HepG2 (cell line): ENCODE data around the gene NOTCH2. TPM values are rescaled to one million over a fixed set of nuclear protein-coding genes. Genes with fewer than 3 reads are reported as not detected.

Experiments
- ATAC-seq: fragments of 200-7000 bp; cut with Tn5 transposase; 3 replicates; pipeline ENCODE4 v1.9.1; 2020; ENCODE audit warnings: mild to moderate bottlenecking, moderate library complexity
- BruUV-seq: library from RNA; stranded (reverse); fragments of 400-500 nt; replicated peaks from 2 replicates; lab custom pipeline; 2021; lab: Mats Ljungman, UMichigan
- CTCF ChIA-PET: fragments of 300-600 bp; formaldehyde crosslinking; extraction: SDS; loops from one replicate; lab custom pipeline; 2021; ENCODE audit warnings: low total read pairs, inconsistent platforms, low intra/inter-chr PET ratio; lab: Yijun Ruan, JAX
- POLR2A ChIA-PET: fragments of 350-600 bp; sonication (Branson Sonifier 250); formaldehyde crosslinking; loops from one replicate; lab custom pipeline; 2020; ENCODE audit warnings: antibody characterized with exemption, inconsistent platforms; lab: Yijun Ruan, JAX
- DNase-seq: peaks from one replicate; pipeline ENCODE4 v3.0.0-alpha.2; 2015; ENCODE audit warnings: low spot score
- FAIRE-seq: peaks from 3 replicates; lab custom pipeline; 2011; peaks lifted over from hg19 to GRCh38; lab: Jason Lieb, UNC
- H2AFZ ChIP-seq: one replicate; pipeline ENCODE4 v1.6.1; 2011; ENCODE audit warnings: low read length, inconsistent platforms
- H3K27ac ChIP-seq: fragments of 300-600 bp; 3 replicates; pipeline ENCODE4 v1.8.0; 2011; ENCODE audit warnings: mixed run types, mild to moderate bottlenecking, mixed read lengths, low read length, inconsistent platforms; ENCODE audit not compliant: insufficient read depth; ENCODE audit errors: extremely low read length
- H3K27me3 ChIP-seq, 2 experiments: fragments of 200-600 bp in 1 of 2; 2 replicates in 1 of 2; 3 replicates in 1 of 2; pipeline versions ENCODE4 v1.6.0 to v1.8.0; 2011; ENCODE audit warnings: low read length in 2 of 2, mild to moderate bottlenecking in 2 of 2, moderate library complexity in 2 of 2, inconsistent platforms in 1 of 2; ENCODE audit not compliant: insufficient read depth in 2 of 2, control insufficient read depth in 1 of 2
- H3K36me3 ChIP-seq, 2 experiments: fragments of 200-600 bp in 1 of 2; replicated peaks in 1 of 2; 2 replicates in 1 of 2; 3 replicates in 1 of 2; pipeline versions ENCODE4 v1.5.1 to v1.8.0; 2011; ENCODE audit warnings: low read length in 2 of 2, inconsistent platforms in 1 of 2; ENCODE audit not compliant: insufficient read depth in 2 of 2, control insufficient read depth in 1 of 2
- H3K4me1 ChIP-seq: 2 replicates; pipeline ENCODE4 v1.5.1; 2012; ENCODE audit warnings: low read length, inconsistent platforms; ENCODE audit not compliant: insufficient read depth
- H3K4me2 ChIP-seq: 2 replicates; pipeline ENCODE4 v1.6.0; 2011; ENCODE audit warnings: low read depth, low read length, inconsistent platforms
- H3K4me3 ChIP-seq, 3 experiments: fragments of 200-600 bp in 1 of 3; sonication (generic), shearing (Covaris generic) in 1 of 3; replicated peaks in 1 of 3; 2 replicates each; pipeline ENCODE4 v1.5.1; 2011 to 2016; ENCODE audit warnings: low read length in 3 of 3, inconsistent platforms in 2 of 3, low read depth in 2 of 3, mild to moderate bottlenecking in 2 of 3, control low read depth in 1 of 3, mixed read lengths in 1 of 3; ENCODE audit not compliant: insufficient read depth in 1 of 3
- H3K79me2 ChIP-seq: one replicate; pipeline ENCODE4 v1.6.1; 2011; ENCODE audit warnings: low read length, inconsistent platforms; ENCODE audit not compliant: insufficient read depth
- H3K9ac ChIP-seq: 2 replicates; pipeline ENCODE4 v1.6.0; 2011; ENCODE audit warnings: mild to moderate bottlenecking, low read depth, low read length, inconsistent platforms; ENCODE audit not compliant: insufficient read depth
- H3K9me3 ChIP-seq: 2 replicates; pipeline ENCODE4 v1.5.1; 2012; ENCODE audit warnings: mild to moderate bottlenecking, low read length
- H4K20me1 ChIP-seq: 2 replicates; pipeline ENCODE4 v1.6.0; 2011; ENCODE audit warnings: inconsistent platforms, mild to moderate bottlenecking, low read length, moderate library complexity; ENCODE audit not compliant: insufficient read depth
- ELF4 ChIP-seq: sonication (generic); formaldehyde crosslinking; IDR thresholded peaks from 2 replicates; pipeline ENCODE4 v1.5.0; 2020; ENCODE audit warnings: missing genetic modification reagents, mild to moderate bottlenecking, moderate library complexity, borderline replicate concordance
- ETV6 ChIP-seq: sonication (generic); formaldehyde crosslinking; conservative IDR thresholded peaks from 2 replicates; pipeline ENCODE4 v1.4.0; 2020; ENCODE audit warnings: missing genetic modification reagents
- KLF16 ChIP-seq, 2 experiments: sonication (generic) in 1 of 2; formaldehyde crosslinking in 1 of 2; IDR thresholded peaks; 2 replicates each; pipeline versions ENCODE4 v1.6.1 to v1.8.0; 2016 to 2023; ENCODE audit warnings: missing genetic modification reagents in 2 of 2, missing compliant biosample characterization in 1 of 2
- MYC ChIP-seq: sonication (generic); formaldehyde crosslinking; IDR thresholded peaks from 2 replicates; pipeline ENCODE4 v1.9.0; 2021; ENCODE audit warnings: missing genetic modification reagents, borderline replicate concordance
- NCOA2 ChIP-seq: sonication (generic); formaldehyde crosslinking; IDR thresholded peaks from 2 replicates; pipeline ENCODE4 v1.8.0; 2022; ENCODE audit warnings: inconsistent platforms
- NFKB2 ChIP-seq: sonication (generic); formaldehyde crosslinking; IDR thresholded peaks from 2 replicates; pipeline ENCODE4 v1.4.0; 2020; ENCODE audit warnings: missing genetic modification reagents, borderline replicate concordance
- POGK ChIP-seq: sonication (generic); formaldehyde crosslinking; conservative IDR thresholded peaks from 2 replicates; pipeline ENCODE4 v1.8.0; 2022; ENCODE audit warnings: mild to moderate bottlenecking, moderate library complexity, missing genetic modification reagents
- SCMH1 ChIP-seq: sonication (generic); formaldehyde crosslinking; IDR thresholded peaks from 2 replicates; pipeline ENCODE4 v1.9.0; 2021; ENCODE audit warnings: missing genetic modification reagents, mild to moderate bottlenecking, borderline replicate concordance
- TBX3 ChIP-seq: fragments of 450-650 bp; IDR thresholded peaks from 2 replicates; pipeline ENCODE4 v1.6.1; 2017; ENCODE audit warnings: antibody characterized with exemption, mild to moderate bottlenecking, inconsistent platforms, borderline replicate concordance
- TFDP1 ChIP-seq: IDR thresholded peaks from 2 replicates; pipeline ENCODE4 v1.6.1; 2016; ENCODE audit warnings: missing compliant biosample characterization, missing genetic modification reagents, borderline replicate concordance
- U2AF1 ChIP-seq: fragments of 200-400 bp; formaldehyde crosslinking; optimal IDR thresholded peaks from 2 replicates; pipeline ENCODE3; 2017; ENCODE audit warnings: mild to moderate bottlenecking, low read depth, low read length
- ZBTB44 ChIP-seq: sonication (generic); formaldehyde crosslinking; IDR thresholded peaks from 2 replicates; pipeline ENCODE4 v1.4.0; 2020; ENCODE audit warnings: missing genetic modification reagents
- ZBTB7B ChIP-seq: sonication (generic); formaldehyde crosslinking; IDR thresholded peaks from 2 replicates; pipeline ENCODE4 v1.4.0; 2020; ENCODE audit warnings: missing genetic modification reagents
- ZNF597 ChIP-seq: sonication (generic); formaldehyde crosslinking; IDR thresholded peaks from 2 replicates; pipeline ENCODE4 v1.5.0; 2020; ENCODE audit warnings: missing genetic modification reagents
- ZNF788 ChIP-seq: sonication (generic); formaldehyde crosslinking; IDR thresholded peaks from 2 replicates; pipeline ENCODE4 v1.5.0; 2020; ENCODE audit warnings: mild to moderate bottlenecking, missing genetic modification reagents, borderline replicate concordance
- ZXDC ChIP-seq: sonication (generic); formaldehyde crosslinking; IDR thresholded peaks from 2 replicates; pipeline ENCODE4 v1.5.0; 2020; ENCODE audit warnings: mild to moderate bottlenecking, missing genetic modification reagents
- WGBS: methylation state at CpG from one replicate; pipeline ENCODE4 v1.1.6; 2017; ENCODE audit warnings: low lambda C conversion rate; 5-methylcytosine and 5-hydroxymethylcytosine counted together
- in situ Hi-C: cut with HindIII; loops from 2 replicates; pipeline ENCODE4 v1.10.0; 2017; ENCODE audit warnings: low pct_unique_long_range_greater_than_20kb; ENCODE audit not compliant: extremely low pct_ligation_motif_present
- intact Hi-C: fragments of 100-400 bp; cut with micrococcal nuclease; formaldehyde crosslinking; loops from one replicate; pipeline ENCODE4 v1.10.0; 2022; ENCODE audit not compliant: unreplicated experiment
- polyA plus RNA-seq, 8 experiments: library from polyadenylated mRNA; depleted of rRNA in 3 of 8; stranded (reverse) in 7 of 8; unstranded in 1 of 8; fragments of >200 nt; fragmentation: Illumina TruSeq in 4 of 8; extraction: Trizol in 4 of 8; gene quantifications; 2 replicates each; pipeline versions ENCODE4 v1.2.1 to v1.2.3, GENCODE V29; 2011 to 2016; ENCODE audit warnings: low read depth in 4 of 8, missing spikeins in 1 of 8, mixed read lengths in 1 of 8; ENCODE audit not compliant: insufficient read depth in 1 of 8
- total RNA-seq, 5 experiments: library from RNA; depleted of rRNA; stranded (reverse); fragments of >200 nt; fragmentation: Illumina TruSeq; extraction: Trizol; gene quantifications; 2 replicates each; pipeline ENCODE4 v1.2.3, GENCODE V29; 2016; ENCODE audit warnings: low read depth in 1 of 5

NOTCH2 gene
- total and polyA plus RNA-seq, 2 of the 13 experiments (the other 11 are each of a cell fraction or from before 2014, with no cell fraction given): 4.0 to 11.4 TPM

- intact Hi-C loops: loop anchor here (2.0 to 10.0 kb wide), 2 partner anchors 61 to 275 kb away; no protein-coding TSS in a partner anchor
- Histone ChIP-seq H3K4me2 (no peak overlapping the region), H4K20me1 (no peaks in the 10 kb centered on the region), H3K9me3 (no peaks in the 10 kb centered on the region), H3K4me1 (peaks cover 8% of the 10 kb centered on the region), H3K4me3 (no peak overlapping the region), H3K27me3 (0 out of 5 replicates have a peak, but pooled peaks cover 1 to 8% of the 10 kb centered on the region in 2 experiments), H3K27ac (no peak overlapping the region), H2AFZ (no peak overlapping the region), H3K9ac (no peak overlapping the region), H3K79me2 (no peaks in the 10 kb centered on the region), H3K36me3 (no peaks in the 10 kb centered on the region)
- ChIA-PET CTCF (interaction anchor here (2.4 kb wide), 1 partner anchor 126 kb away, joined by 5 read pairs; no protein-coding TSS in a partner anchor), POLR2A (no interaction called here)
- no TSS peak for BruUV-seq
- no peak for FAIRE-seq
- DNase-seq: no peak
- WGBS: 69% methylated on average over 1 of the region's 1 CpG
- no peak for ATAC-seq
- in situ Hi-C loops: loop anchor here (10.0 kb wide), 2 partner anchors 55 to 95 kb away; partner anchors contain the start of gene REG4
- no peak for TF ChIP-seq SCMH1 (CRISPR knock-in tag)
- no peak for TF ChIP-seq ZNF788 (CRISPR knock-in tag)
- no peak for TF ChIP-seq U2AF1
- no peak for TF ChIP-seq POGK (CRISPR knock-in tag)
- TF ChIP-seq MYC (CRISPR knock-in tag): no peak
- TF ChIP-seq TBX3: no peak
- TF ChIP-seq ZXDC: no peak
- no peak for TF ChIP-seq NFKB2 (CRISPR knock-in tag)
- no peak for TF ChIP-seq ZBTB7B (CRISPR knock-in tag)
- TF ChIP-seq ELF4: no peak
- TF ChIP-seq ZNF597: no peak
- no peak for TF ChIP-seq ETV6 (CRISPR knock-in tag)
- no peak for TF ChIP-seq KLF16 (CRISPR knock-in tag; IDR thresholded peaks at IDR 0.05)
- no peak for TF ChIP-seq TFDP1 (CRISPR knock-in tag)
- TF ChIP-seq NCOA2 (CRISPR knock-in tag): no peak
- TF ChIP-seq ZBTB44: no peak
Observed at GRCh38 chr1:119869995-119870394, 199.5 kb downstream of the NOTCH2 start.
